Spleen (tissue), 13 donors: ENCODE results near the gene S100A1. TPM values are rescaled to one million over a fixed set of nuclear protein-coding genes. Genes with fewer than 3 reads are reported as not detected.
"Not testable (repeated sequence)": the region's sequence is repeated elsewhere in the genome, so short reads cannot be mapped to it uniquely, and the experiment has no call there.

Source experiments
- DNase-seq: peaks from one replicate; pipeline ENCODE4 v3.0.0-alpha.2; 2020
- H3K27ac ChIP-seq, 8 donors: fragments of 200-600 bp; sonication (generic) in 7 of 8; 1 replicate in 4 of 8; 2 replicates in 4 of 8; pipeline versions ENCODE4 v1.5.0 to v1.8.0; 2016 to 2021; ENCODE audit warnings: inconsistent platforms in 4 of 8, mild to moderate bottlenecking in 4 of 8, moderate library complexity in 1 of 8
- H3K27me3 ChIP-seq, 7 donors: fragments of 200-600 bp; sonication (generic) in 6 of 7; replicated peaks in 1 of 7; 1 replicate in 4 of 7; 2 replicates in 3 of 7; pipeline versions ENCODE4 v1.5.0 to v1.8.0; 2016 to 2021; ENCODE audit warnings: inconsistent platforms in 3 of 7, mild to moderate bottlenecking in 1 of 7
- H3K36me3 ChIP-seq, 6 donors: fragments of 200-600 bp; sonication (generic) in 5 of 6; 1 replicate in 4 of 6; 2 replicates in 2 of 6; pipeline versions ENCODE4 v1.5.0 to v1.8.0; 2016 to 2021; ENCODE audit warnings: inconsistent platforms in 2 of 6
- H3K4me1 ChIP-seq, 6 donors: fragments of 200-600 bp; sonication (generic) in 5 of 6; 1 replicate in 3 of 6; 2 replicates in 3 of 6; pipeline versions ENCODE4 v1.5.0 to v1.8.0; 2016 to 2021; ENCODE audit warnings: inconsistent platforms in 3 of 6
- H3K4me3 ChIP-seq, 8 donors: fragments of 200-600 bp; sonication (generic) in 7 of 8; 1 replicate in 4 of 8; 2 replicates in 4 of 8; pipeline versions ENCODE4 v1.5.0 to v1.8.0; 2016 to 2021; ENCODE audit warnings: inconsistent platforms in 4 of 8, mild to moderate bottlenecking in 4 of 8, moderate library complexity in 2 of 8
- H3K9me3 ChIP-seq, 8 donors: fragments of 200-600 bp; sonication (generic) in 7 of 8; 1 replicate in 4 of 8; 2 replicates in 4 of 8; pipeline versions ENCODE4 v1.5.0 to v1.8.0; 2016 to 2021; ENCODE audit warnings: inconsistent platforms in 4 of 8
- POLR2A ChIP-seq, 3 donors: fragments of 450-650 bp; IDR thresholded peaks; one replicate each; pipeline ENCODE4 v1.5.1; 2017; ENCODE audit warnings: antibody characterized with exemption in 3 of 3, mild to moderate bottlenecking in 1 of 3
- POLR2AphosphoS5 ChIP-seq, 3 donors: sonication (generic); formaldehyde crosslinking; IDR thresholded peaks; one replicate each; pipeline ENCODE4 v1.5.1; 2017; ENCODE audit warnings: antibody characterized with exemption in 3 of 3
- WGBS, 5 donors: extraction: QIAGEN DNeasy Blood & Tissue Kit in 3 of 5; methylation state at CpG; one replicate each; pipeline versions ENCODE4 v1.1.5 to v1.1.7; 2013 to 2018; 5-methylcytosine and 5-hydroxymethylcytosine counted together
- intact Hi-C: fragments of 100-400 bp; cut with DNase I; formaldehyde crosslinking; loops from one replicate; pipeline ENCODE4 v1.15.0; 2023; ENCODE audit warnings: low total_unique reads
- long read RNA-seq, 2 donors: transcript quantifications; one replicate each; lab custom pipeline, GENCODE V29; 2026
- polyA plus RNA-seq, 3 donors: library from polyadenylated mRNA; stranded (reverse); fragments of 200-250 nt; gene quantifications; one replicate each; pipeline ENCODE4 v1.2.1, GENCODE V29; 2013
- total RNA-seq, 7 donors: library from RNA; depleted of rRNA in 3 of 7; stranded (reverse); fragments of >200 nt in 3 of 7; fragmentation: NEBNext Ultra II Directional in 4 of 7; extraction: Animal tissue kit (Norgen Biotek cat#: 25700) in 4 of 7; gene quantifications; one replicate each; pipeline versions ENCODE4 v1.1.0 to v1.2.1, GENCODE V29; 2016 to 2021
- TF ChIP-seq, protein P1 (sequence below), 11 experiments: fragments of 200-600 bp in 7 of 11; fragments of 450-650 bp in 4 of 11; sonication (generic) in 4 of 11; IDR thresholded peaks in 8 of 11; conservative IDR thresholded peaks in 3 of 11; 1 replicate in 7 of 11; 2 replicates in 4 of 11; pipeline versions ENCODE4 v1.4.0 to v1.8.0; 2016 to 2021; ENCODE audit warnings: antibody characterized with exemption in 11 of 11, inconsistent platforms in 4 of 11, mild to moderate bottlenecking in 1 of 11
- donor health status: healthy with polysubstance abuse.
- donor health status: DM: no; HTN: no; CAD: no; lungs with moderate emphysema.
- donor health status: DM: no; HTN: no; CAD: no.
- donor health status: Bipolar disorder and iron deficiency.
- donor health status: healthy.
- donor health status: DM: no; HTN: no; CAD: no.
- donor health status: DM: yes; HTN: yes; CAD: no.

The S100A1 gene
- 1 to 10 TPM in 1 of 7 donors, not detected in 6; 2.6 TPM for total RNA-seq
- 10 to 100 TPM in 1 of 3 donors, 1 to 10 TPM in 2; 1.7 to 39.7 (median 8.2) TPM for polyA plus RNA-seq
- long read RNA-seq, donor 1: 0 reads
- long read RNA-seq, donor 2: 0 reads

DNA sequence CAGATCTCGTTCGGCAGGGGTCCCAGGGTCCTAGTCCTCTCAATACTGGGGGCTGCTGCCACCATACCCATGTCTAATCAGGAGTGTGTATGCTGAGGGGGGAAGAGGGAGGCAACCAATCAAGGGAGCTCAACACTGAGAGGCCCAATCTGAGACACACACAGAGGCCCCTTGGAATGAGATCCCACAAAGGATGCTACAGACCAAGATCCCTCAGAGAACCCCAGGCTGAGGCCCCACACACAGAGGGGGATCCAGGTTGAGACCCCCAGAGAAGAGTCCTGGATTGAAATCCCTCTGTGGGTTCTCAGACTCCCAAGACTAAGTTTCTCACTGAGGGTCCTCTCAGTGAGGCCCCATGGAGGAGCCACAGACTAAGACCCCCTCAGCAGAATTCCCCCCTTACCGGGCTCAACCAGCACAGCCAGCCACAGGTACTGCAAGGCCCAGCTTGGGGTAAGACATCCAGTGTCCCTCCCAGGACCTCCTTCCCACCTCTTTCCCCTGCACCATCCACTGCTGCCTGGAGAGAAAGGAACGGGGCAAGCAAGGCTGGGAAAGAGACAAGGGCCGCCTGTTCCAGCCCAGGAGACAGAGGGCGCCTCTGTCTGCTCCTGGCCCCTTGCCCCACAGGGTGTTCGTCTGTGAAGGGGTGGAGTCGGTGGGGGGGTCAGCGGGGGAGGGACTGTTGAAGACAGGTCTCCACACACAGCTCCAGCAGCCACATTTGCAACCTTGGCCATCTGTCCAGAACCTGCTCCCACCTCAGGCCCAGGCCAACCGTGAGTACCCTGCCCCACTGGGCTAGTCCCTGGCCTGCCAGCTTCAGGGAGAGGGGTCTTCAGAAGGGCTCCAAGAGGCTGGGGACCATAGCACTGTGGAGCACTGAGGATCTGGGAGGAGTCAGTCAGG, at the start of gene S100A1:
Gene S100A1, plus strand, starts transcription at position 720 of the 912 bp plus-strand sequence. CDS start 2,088 bp downstream, outside the sequence.
- TF ChIP-seq POLR2A (IDR thresholded peaks at IDR 0.05): no peak
- TF ChIP-seq, protein P1, sequence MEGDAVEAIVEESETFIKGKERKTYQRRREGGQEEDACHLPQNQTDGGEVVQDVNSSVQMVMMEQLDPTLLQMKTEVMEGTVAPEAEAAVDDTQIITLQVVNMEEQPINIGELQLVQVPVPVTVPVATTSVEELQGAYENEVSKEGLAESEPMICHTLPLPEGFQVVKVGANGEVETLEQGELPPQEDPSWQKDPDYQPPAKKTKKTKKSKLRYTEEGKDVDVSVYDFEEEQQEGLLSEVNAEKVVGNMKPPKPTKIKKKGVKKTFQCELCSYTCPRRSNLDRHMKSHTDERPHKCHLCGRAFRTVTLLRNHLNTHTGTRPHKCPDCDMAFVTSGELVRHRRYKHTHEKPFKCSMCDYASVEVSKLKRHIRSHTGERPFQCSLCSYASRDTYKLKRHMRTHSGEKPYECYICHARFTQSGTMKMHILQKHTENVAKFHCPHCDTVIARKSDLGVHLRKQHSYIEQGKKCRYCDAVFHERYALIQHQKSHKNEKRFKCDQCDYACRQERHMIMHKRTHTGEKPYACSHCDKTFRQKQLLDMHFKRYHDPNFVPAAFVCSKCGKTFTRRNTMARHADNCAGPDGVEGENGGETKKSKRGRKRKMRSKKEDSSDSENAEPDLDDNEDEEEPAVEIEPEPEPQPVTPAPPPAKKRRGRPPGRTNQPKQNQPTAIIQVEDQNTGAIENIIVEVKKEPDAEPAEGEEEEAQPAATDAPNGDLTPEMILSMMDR (IDR thresholded peaks at IDR 0.05 in 8 of 11, conservative IDR thresholded peaks at IDR 0.05 in 3 of 11): peak in 3 of 11 experiments; percentile 5 to 31 (median 17)
- WGBS, 5 donors: 70 to 87% (median 78%) methylated on average over 7 to 10 of the region's 10 CpGs
- peak within 1 kb of the TSS; percentile 62 to 87 (median 81) for H3K27ac ChIP-seq
- no peak for DNase-seq
- H3K4me3 ChIP-seq: peak within 1 kb of the TSS in 7 of 8 donors; percentile 28 to 62 (median 32)
- H3K9me3 ChIP-seq: no peaks in the 10 kb centered on the region
- H3K4me1 ChIP-seq: peaks cover 0 to 87% (median 31%) of the 10 kb centered on the region in 6 donors
- H3K36me3 ChIP-seq: peaks cover 0 to 8% (median 0%) of the 10 kb centered on the region in 6 donors
- intact Hi-C loops: no loop called here
- H3K27me3 ChIP-seq: no peaks in the 10 kb centered on the region

DNA sequence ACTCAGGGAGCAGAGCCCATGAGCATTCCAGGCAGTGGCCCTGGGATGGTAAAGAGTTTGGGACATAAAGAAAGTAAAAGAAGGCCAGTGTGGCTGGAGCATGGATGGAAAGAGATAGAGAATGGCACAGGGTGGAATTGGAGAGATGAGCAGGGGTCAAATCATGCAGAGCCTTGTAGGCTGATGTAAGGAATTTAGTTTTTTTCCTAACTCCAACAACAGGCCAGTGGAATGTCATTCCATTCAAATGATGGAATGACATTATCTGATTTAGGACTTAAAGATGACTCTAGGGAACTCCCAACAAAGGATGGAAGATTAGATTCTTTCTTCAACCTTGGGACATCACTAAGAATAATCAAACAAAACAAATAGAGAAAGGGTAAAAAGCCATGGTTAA, 49.7 kb upstream of the S100A1 start:
- TF ChIP-seq POLR2AphosphoS5 (IDR thresholded peaks at IDR 0.05): no peak
- TF ChIP-seq, protein P1 (IDR thresholded peaks at IDR 0.05 in 8 of 11, conservative IDR thresholded peaks at IDR 0.05 in 3 of 11): no peak
- no peak for TF ChIP-seq POLR2A (IDR thresholded peaks at IDR 0.05)
- H3K36me3 ChIP-seq: no peaks in the 10 kb centered on the region
- intact Hi-C loops: no loop called here
- H3K9me3 ChIP-seq: no peaks in the 10 kb centered on the region
- H3K4me1 ChIP-seq: peaks cover 0 to 16% (median 5%) of the 10 kb centered on the region in 6 donors
- H3K27ac ChIP-seq: peak overlapping the region in 3 of 8 donors; percentile 14 to 44 (median 32)
- peak; percentile 18 for DNase-seq
- no peak overlapping the region for H3K4me3 ChIP-seq
- peaks cover 0 to 18% (median 0%) of the 10 kb centered on the region in 7 donors for H3K27me3 ChIP-seq

DNA sequence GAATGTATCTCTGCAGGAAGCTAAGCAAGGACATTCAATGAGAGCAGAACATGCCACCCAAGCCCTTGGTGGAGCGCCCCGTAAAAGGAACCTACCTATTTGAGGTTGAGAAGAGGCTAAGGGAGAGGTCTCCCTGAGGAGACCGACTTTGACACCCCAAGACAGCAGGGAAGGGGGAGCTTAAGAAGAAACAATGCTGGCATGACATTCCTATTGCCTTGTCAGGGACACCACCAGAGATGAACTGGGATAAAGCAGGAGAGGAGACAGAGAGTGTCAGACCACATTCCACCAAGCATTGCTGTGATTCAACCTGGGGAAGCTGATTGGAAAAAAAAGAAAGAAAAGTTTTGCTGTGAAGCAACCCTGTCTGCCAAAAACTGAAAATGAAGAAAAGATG, 49.3 kb upstream of the S100A1 start:
- TF ChIP-seq POLR2A (IDR thresholded peaks at IDR 0.05) (no peak), POLR2AphosphoS5 (IDR thresholded peaks at IDR 0.05) (no peak)
- TF ChIP-seq, protein P1 (IDR thresholded peaks at IDR 0.05 in 8 of 11, conservative IDR thresholded peaks at IDR 0.05 in 3 of 11): no peak
- peak overlapping the region in 1 of 8 donors; percentile 32 for H3K27ac ChIP-seq
- peaks cover 0 to 18% (median 0%) of the 10 kb centered on the region in 7 donors for H3K27me3 ChIP-seq
- intact Hi-C loops: no loop called here
- H3K9me3 ChIP-seq: no peaks in the 10 kb centered on the region
- H3K4me1 ChIP-seq: peaks cover 0 to 12% (median 4%) of the 10 kb centered on the region in 6 donors
- H3K36me3 ChIP-seq: no peaks in the 10 kb centered on the region
- H3K4me3 ChIP-seq: no peak overlapping the region
- peak; percentile 24 for DNase-seq
- 65 to 74% (median 67%) methylated on average over 3 of the region's 3 CpGs for WGBS, 5 donors

DNA sequence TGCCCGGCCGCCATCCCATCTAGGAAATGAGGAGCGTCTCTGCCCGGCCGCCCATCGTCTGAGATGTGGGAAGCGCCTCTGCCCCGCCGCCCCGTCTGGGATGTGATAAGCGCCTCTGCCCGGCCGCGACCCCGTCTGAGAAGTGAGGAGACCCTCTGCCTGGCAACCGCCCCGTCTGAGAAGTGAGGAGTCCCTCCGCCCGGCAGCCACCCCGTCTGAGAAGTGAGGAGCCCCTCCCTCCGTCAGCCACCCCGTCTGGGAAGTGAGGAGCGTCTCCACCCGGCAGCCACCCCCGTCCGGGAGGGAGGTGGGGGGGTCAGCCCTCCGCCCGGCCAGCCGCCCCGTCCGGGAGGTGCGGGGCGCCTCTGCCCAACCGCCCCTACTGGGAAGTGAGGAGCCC, 45.4 kb upstream of the S100A1 start:
- DNase-seq: peak; percentile 58
- H3K4me3 ChIP-seq, H3K9me3 ChIP-seq, H3K36me3 ChIP-seq, H3K27me3 ChIP-seq, H3K27ac ChIP-seq, intact Hi-C loops: not testable (repeated sequence)
- WGBS, 5 donors: 91 to 98% (median 94%) methylated on average over 19 to 34 of the region's 34 CpGs
- H3K4me1 ChIP-seq: peaks cover 0 to 26% (median 9%) of the 10 kb centered on the region in 6 donors

DNA sequence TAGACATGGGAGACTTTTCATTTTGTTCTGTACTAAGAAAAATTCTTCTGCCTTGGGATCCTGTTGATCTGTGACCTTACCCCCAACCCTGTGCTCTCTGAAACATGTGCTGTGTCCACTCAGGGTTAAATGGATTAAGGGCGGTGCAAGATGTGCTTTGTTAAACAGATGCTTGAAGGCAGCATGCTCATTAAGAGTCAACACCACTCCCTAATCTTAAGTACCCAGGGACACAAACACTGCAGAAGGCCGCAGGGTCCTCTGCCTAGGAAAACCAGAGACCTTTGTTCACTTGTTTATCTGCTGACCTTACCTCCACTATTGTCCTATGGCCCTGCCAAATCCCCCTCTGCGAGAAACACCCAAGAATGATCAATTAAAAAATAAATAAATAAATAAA, 44.7 kb upstream of the S100A1 start:
- H3K27me3 ChIP-seq, H3K27ac ChIP-seq, DNase-seq, H3K4me3 ChIP-seq, intact Hi-C loops, H3K9me3 ChIP-seq, H3K36me3 ChIP-seq: not testable (repeated sequence)
- peaks cover 0 to 24% (median 13%) of the 10 kb centered on the region in 6 donors for H3K4me1 ChIP-seq
- WGBS, 5 donors: 64 to 87% (median 69%) methylated on average over 2 to 3 of the region's 3 CpGs
